Suprapubic skin (tissue), 4 donors: Measurements from ENCODE around the gene REPS2. TPM values are rescaled to one million over a fixed set of nuclear protein-coding genes. Genes with fewer than 3 reads are reported as not detected.

ENCODE experiments used
- DNase-seq, 2 donors: peaks; one replicate each; pipeline ENCODE4 v3.0.0-alpha.2; 2019; ENCODE audit warnings: low spot score in 2 of 2
- H3K27ac ChIP-seq: fragments of 200-600 bp; sonication (generic); one replicate; pipeline ENCODE4 v1.5.1; 2019
- H3K27me3 ChIP-seq: fragments of 200-600 bp; sonication (generic); one replicate; pipeline ENCODE4 v1.5.1; 2019
- H3K36me3 ChIP-seq: fragments of 200-600 bp; sonication (generic); one replicate; pipeline ENCODE4 v1.5.1; 2019
- H3K4me1 ChIP-seq: fragments of 200-600 bp; sonication (generic); one replicate; pipeline ENCODE4 v1.5.1; 2019
- H3K4me3 ChIP-seq: fragments of 200-600 bp; sonication (generic); one replicate; pipeline ENCODE4 v1.5.1; 2019; ENCODE audit warnings: mild to moderate bottlenecking
- H3K9me3 ChIP-seq: fragments of 200-600 bp; sonication (generic); one replicate; pipeline ENCODE4 v1.5.1; 2019
- EP300 ChIP-seq: sonication (generic); formaldehyde crosslinking; IDR thresholded peaks from one replicate; pipeline ENCODE4 v1.6.1; 2017; ENCODE audit warnings: antibody characterized with exemption
- POLR2A ChIP-seq, 2 donors: fragments of 450-650 bp; IDR thresholded peaks; one replicate each; pipeline ENCODE4 v1.6.1; 2017; ENCODE audit warnings: antibody characterized with exemption in 2 of 2, mild to moderate bottlenecking in 2 of 2, moderate library complexity in 2 of 2
- POLR2AphosphoS5 ChIP-seq, 3 donors: sonication (generic); formaldehyde crosslinking; IDR thresholded peaks; one replicate each; pipeline ENCODE4 v1.6.1; 2017; ENCODE audit warnings: antibody characterized with exemption in 3 of 3
- WGBS: methylation state at CpG from one replicate; pipeline ENCODE4 v1.1.5; 2018; 5-methylcytosine and 5-hydroxymethylcytosine counted together
- total RNA-seq, 4 donors: library from RNA; depleted of rRNA; stranded (reverse); fragments of >200 nt; gene quantifications; one replicate each; pipeline ENCODE4 v1.1.0, GENCODE V29; 2016
- TF ChIP-seq, protein P1 (sequence below), 2 donors: fragments of 200-600 bp in 1 of 2; fragments of 450-650 bp in 1 of 2; sonication (generic) in 1 of 2; IDR thresholded peaks; one replicate each; pipeline ENCODE4 v1.5.1; 2016 to 2019; ENCODE audit warnings: antibody characterized with exemption in 2 of 2, mild to moderate bottlenecking in 1 of 2, moderate library complexity in 1 of 2

The REPS2 gene
- total RNA-seq, 4 donors from 2014 or later, result 6.2 to 10.9 (median 8.6) TPM

DNA sequence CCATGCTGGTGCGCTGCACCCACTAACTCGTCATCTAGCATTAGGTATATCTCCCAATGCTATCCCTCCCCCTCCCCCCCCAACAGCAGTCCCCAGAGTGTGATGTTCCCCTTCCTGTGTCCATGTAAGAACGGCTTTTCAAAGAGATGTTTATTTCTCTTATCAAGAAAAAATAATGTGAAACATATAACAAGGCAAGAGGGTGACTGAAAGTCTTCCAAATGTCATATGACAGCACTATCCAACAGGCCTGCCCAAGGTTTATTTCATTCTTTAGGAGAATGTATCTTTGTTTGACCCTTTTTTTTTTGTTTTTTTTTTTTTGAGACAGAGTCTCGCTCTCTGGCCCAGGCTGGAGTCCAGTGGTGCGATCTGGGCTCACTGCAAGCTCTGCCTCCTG is 29.9 kb upstream of the REPS2 start:
- Histone ChIP-seq H3K4me1 (no peaks in the 10 kb centered on the region), H3K27ac (no peak overlapping the region), H3K36me3 (no peaks in the 10 kb centered on the region), H3K9me3 (no peaks in the 10 kb centered on the region), H3K27me3 (no peaks in the 10 kb centered on the region), H3K4me3 (no peak overlapping the region)
- DNase-seq, result no peak
- WGBS, result 77% methylated on average over 5 of the region's 5 CpGs
- TF ChIP-seq, protein P1, sequence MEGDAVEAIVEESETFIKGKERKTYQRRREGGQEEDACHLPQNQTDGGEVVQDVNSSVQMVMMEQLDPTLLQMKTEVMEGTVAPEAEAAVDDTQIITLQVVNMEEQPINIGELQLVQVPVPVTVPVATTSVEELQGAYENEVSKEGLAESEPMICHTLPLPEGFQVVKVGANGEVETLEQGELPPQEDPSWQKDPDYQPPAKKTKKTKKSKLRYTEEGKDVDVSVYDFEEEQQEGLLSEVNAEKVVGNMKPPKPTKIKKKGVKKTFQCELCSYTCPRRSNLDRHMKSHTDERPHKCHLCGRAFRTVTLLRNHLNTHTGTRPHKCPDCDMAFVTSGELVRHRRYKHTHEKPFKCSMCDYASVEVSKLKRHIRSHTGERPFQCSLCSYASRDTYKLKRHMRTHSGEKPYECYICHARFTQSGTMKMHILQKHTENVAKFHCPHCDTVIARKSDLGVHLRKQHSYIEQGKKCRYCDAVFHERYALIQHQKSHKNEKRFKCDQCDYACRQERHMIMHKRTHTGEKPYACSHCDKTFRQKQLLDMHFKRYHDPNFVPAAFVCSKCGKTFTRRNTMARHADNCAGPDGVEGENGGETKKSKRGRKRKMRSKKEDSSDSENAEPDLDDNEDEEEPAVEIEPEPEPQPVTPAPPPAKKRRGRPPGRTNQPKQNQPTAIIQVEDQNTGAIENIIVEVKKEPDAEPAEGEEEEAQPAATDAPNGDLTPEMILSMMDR (IDR thresholded peaks at IDR 0.05), result no peak
- TF ChIP-seq EP300, result no peak
- TF ChIP-seq POLR2AphosphoS5 (IDR thresholded peaks at IDR 0.05), result no peak
- TF ChIP-seq POLR2A (IDR thresholded peaks at IDR 0.05), result no peak

DNA sequence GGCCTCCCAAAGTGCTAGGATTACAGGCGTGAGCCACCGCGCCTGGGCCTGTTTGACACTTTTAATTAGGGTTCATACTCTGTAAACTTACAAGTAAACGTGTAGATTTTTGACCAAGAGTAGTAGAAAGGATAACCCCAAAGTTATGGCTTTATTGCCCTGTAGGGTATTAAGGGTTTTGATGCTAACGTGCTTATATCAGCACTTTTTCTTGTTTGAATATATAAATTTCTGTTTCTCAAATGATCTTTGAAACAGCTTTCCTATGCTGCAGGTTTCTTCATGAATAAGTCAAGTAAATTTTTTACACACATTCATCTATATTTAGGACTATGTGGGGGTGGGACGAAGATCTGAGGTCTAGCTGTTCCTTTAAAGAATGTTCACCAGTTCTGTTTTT is 29.3 kb upstream of the REPS2 start:
- no peak for DNase-seq
- 86% methylated on average over 6 of the region's 6 CpGs for WGBS
- Histone ChIP-seq H3K4me1 (no peaks in the 10 kb centered on the region), H3K27me3 (no peaks in the 10 kb centered on the region), H3K4me3 (no peak overlapping the region), H3K36me3 (no peaks in the 10 kb centered on the region), H3K27ac (no peak overlapping the region), H3K9me3 (no peaks in the 10 kb centered on the region)
- TF ChIP-seq, protein P1 (IDR thresholded peaks at IDR 0.05), result no peak
- TF ChIP-seq POLR2A (IDR thresholded peaks at IDR 0.05), result no peak
- no peak for TF ChIP-seq EP300
- TF ChIP-seq POLR2AphosphoS5 (IDR thresholded peaks at IDR 0.05), result no peak

DNA sequence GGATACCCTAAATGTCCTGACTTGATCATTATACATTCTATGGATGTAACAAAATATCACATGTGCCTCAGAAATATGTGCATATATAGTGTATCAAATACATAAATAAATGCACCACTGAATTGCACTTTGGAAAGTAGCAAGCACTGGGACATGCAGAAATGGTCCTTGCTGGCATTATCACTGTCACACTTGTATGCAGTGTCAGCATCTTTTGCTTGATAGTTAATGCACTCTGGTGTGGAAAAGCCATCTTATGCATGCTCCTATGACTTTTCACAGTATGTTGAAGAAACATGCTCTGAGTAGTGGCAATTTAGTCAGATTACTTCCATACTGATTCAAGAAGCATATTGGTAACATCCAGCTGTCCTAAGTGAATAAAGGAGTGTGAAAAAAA is 27.5 kb upstream of the REPS2 start:
- H3K27me3 ChIP-seq, result no peaks in the 10 kb centered on the region
- DNase-seq, result no peak
- TF ChIP-seq, protein P1 (IDR thresholded peaks at IDR 0.05), result no peak
- TF ChIP-seq EP300 (no peak), POLR2AphosphoS5 (IDR thresholded peaks at IDR 0.05) (no peak)
- no peak overlapping the region for H3K27ac ChIP-seq
- H3K4me3 ChIP-seq, result no peak overlapping the region
- H3K36me3 ChIP-seq, result no peaks in the 10 kb centered on the region
- no peaks in the 10 kb centered on the region for H3K9me3 ChIP-seq
- H3K4me1 ChIP-seq, result no peaks in the 10 kb centered on the region

DNA sequence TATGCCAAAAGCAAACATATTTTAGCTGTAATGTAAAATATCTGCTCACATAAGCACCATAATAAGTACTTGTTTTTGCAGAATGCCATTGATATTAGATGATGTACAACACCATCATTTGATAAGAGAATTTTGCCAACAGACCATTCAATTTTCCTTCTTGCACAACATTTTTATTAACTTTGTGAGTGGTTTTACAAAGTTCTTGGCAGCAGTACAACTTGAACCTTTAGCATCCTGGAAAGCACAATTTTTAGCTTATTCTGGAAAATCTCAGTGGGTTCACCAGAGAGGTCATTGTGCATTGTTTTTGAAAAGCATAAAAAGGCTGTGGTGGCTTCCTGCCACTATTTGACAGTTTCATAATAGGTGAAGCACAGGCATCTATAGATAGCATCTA is 26.4 kb upstream of the REPS2 start:
- TF ChIP-seq POLR2AphosphoS5 (IDR thresholded peaks at IDR 0.05) (no peak), EP300 (no peak), POLR2A (IDR thresholded peaks at IDR 0.05) (no peak)
- TF ChIP-seq, protein P1 (IDR thresholded peaks at IDR 0.05), result no peak
- Histone ChIP-seq H3K4me3 (no peak overlapping the region), H3K4me1 (no peaks in the 10 kb centered on the region), H3K9me3 (no peaks in the 10 kb centered on the region), H3K27me3 (no peaks in the 10 kb centered on the region), H3K27ac (no peak overlapping the region), H3K36me3 (no peaks in the 10 kb centered on the region)
- no peak for DNase-seq

DNA sequence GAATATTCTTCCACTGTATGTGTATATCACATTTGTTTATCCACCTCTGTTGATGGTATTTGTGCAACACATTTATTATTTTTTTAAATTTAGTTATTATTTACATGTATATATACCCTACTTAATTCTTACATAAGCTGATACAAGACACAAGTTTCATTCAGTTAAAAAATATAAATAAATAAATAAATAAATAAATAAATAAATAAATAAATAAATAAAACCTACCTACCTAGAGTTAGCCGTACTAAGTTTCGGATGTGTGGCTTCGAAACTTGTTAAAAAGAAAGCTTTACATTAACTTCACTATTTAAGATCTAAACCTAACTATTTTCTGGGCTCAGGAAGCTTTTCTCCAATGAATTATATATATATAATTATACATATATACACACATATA is 23.3 kb upstream of the REPS2 start:
- no peak overlapping the region for H3K4me3 ChIP-seq
- no peak overlapping the region for H3K27ac ChIP-seq
- 97% methylated on average over 3 of the region's 3 CpGs for WGBS
- TF ChIP-seq EP300, result no peak
- TF ChIP-seq POLR2A (IDR thresholded peaks at IDR 0.05), result no peak
- TF ChIP-seq POLR2AphosphoS5 (IDR thresholded peaks at IDR 0.05), result no peak
- TF ChIP-seq, protein P1 (IDR thresholded peaks at IDR 0.05), result no peak
- no peaks in the 10 kb centered on the region for H3K4me1 ChIP-seq
- DNase-seq, result no peak
- no peaks in the 10 kb centered on the region for H3K9me3 ChIP-seq
- H3K36me3 ChIP-seq, result no peaks in the 10 kb centered on the region
- H3K27me3 ChIP-seq, result no peaks in the 10 kb centered on the region
